ENCODE measurements around the gene ZNF407.

The ZNF407 gene

DNA sequence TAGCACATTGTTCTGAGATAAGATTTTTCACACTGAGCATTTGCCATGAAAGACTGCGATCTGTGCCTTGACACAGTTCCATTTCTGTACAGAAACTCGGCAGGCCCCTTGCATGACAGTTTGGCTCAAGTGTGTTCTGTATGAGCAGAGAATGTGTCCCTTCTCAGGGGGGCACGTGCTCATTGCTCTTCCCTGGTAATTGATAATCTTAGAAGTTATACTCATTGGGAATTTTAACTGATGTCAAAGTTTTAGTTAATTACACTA is 440.0 kb downstream of the ZNF407 start:
- TF ChIP-seq Cebpa-rat (IDR thresholded peaks at IDR 0.05), result no peak
- Histone ChIP-seq H3K27ac (no peak overlapping the region), H3K27me3 (no peaks in the 10 kb centered on the region), H3K36me3 (peaks cover 0 to 24% (median 2%) of the 10 kb centered on the region in 11 experiments; a peak in 9 of 22 replicates), H3K9me3 (replicated peaks in 1 of 11) (peaks cover 0 to 3% (median under 1%) of the 10 kb centered on the region in 11 experiments; a peak in 4 of 22 replicates), H3K4me1 (peaks cover 0 to 6% (median 0%) of the 10 kb centered on the region in 10 experiments; a peak in 1 of 20 replicates), H3K9ac (no peak overlapping the region), H4K20me1 (no peaks in the 10 kb centered on the region), H3K4me3 (no peak overlapping the region), H3K4me2 (no peak overlapping the region)

- peaks cover 0 to 10% (median 5%) of the 10 kb centered on the region in 11 experiments; a peak in 5 of 22 replicates for H3K9me3 ChIP-seq (replicated peaks in 1 of 11)
- no peak overlapping the region for H3K4me2 ChIP-seq
- peaks cover 0 to 38% (median 7%) of the 10 kb centered on the region in 11 experiments; a peak in 12 of 22 replicates for H3K36me3 ChIP-seq
- peaks cover 0 to 6% (median 0%) of the 10 kb centered on the region in 10 experiments; a peak in 1 of 20 replicates for H3K4me1 ChIP-seq
- H4K20me1 ChIP-seq, result no peaks in the 10 kb centered on the region
- TF ChIP-seq Cebpa-rat (IDR thresholded peaks at IDR 0.05), result no peak
- H3K27me3 ChIP-seq, result no peaks in the 10 kb centered on the region
- H3K4me3 ChIP-seq, result no peak overlapping the region
- H3K9ac ChIP-seq, result no peak overlapping the region
- no peak overlapping the region for H3K27ac ChIP-seq
Measured at GRCh38 chr18:75041586-75041985, 443.9 kb downstream of the ZNF407 start.

- H3K9me3 ChIP-seq (replicated peaks in 1 of 11), result peaks cover 0 to 10% (median 5%) of the 10 kb centered on the region in 11 experiments; a peak in 5 of 22 replicates
- no peak overlapping the region for H3K4me3 ChIP-seq
- no peak overlapping the region for H3K4me2 ChIP-seq
Measured at GRCh38 chr18:75043478-75043877, 445.8 kb downstream of the ZNF407 start.

GRCh38 chr18:75044296-75044695 is 446.6 kb downstream of the ZNF407 start:
- Histone ChIP-seq H3K36me3 (peaks cover 0 to 38% (median 6%) of the 10 kb centered on the region in 11 experiments; a peak in 11 of 22 replicates), H3K27me3 (no peaks in the 10 kb centered on the region), H3K4me3 (no peak overlapping the region)

More at GRCh38 chr18:75043478-75043877, 445.8 kb downstream of the ZNF407 start:
- no peaks in the 10 kb centered on the region for H4K20me1 ChIP-seq
- H3K9ac ChIP-seq, result no peak overlapping the region
- H3K4me1 ChIP-seq, result peaks cover 0 to 6% (median 0%) of the 10 kb centered on the region in 10 experiments; a peak in 1 of 20 replicates
- H3K36me3 ChIP-seq, result peaks cover 0 to 38% (median 6%) of the 10 kb centered on the region in 11 experiments; a peak in 11 of 22 replicates
- H3K27me3 ChIP-seq, result no peaks in the 10 kb centered on the region
- H3K27ac ChIP-seq, result no peak overlapping the region
- TF ChIP-seq Cebpa-rat (IDR thresholded peaks at IDR 0.05), result no peak

GRCh38 chr18:75044791-75045190 is 447.1 kb downstream of the ZNF407 start:
- H3K4me1 ChIP-seq, result peaks cover 0 to 4% (median 0%) of the 10 kb centered on the region in 10 experiments; a peak in 1 of 20 replicates
- H3K4me3 ChIP-seq, result no peak overlapping the region
- peaks cover 0 to 38% (median 6%) of the 10 kb centered on the region in 11 experiments; a peak in 11 of 22 replicates for H3K36me3 ChIP-seq
- H3K27ac ChIP-seq, result no peak overlapping the region
- TF ChIP-seq Cebpa-rat (IDR thresholded peaks at IDR 0.05), result no peak
- H4K20me1 ChIP-seq, result no peaks in the 10 kb centered on the region
- no peak overlapping the region for H3K9ac ChIP-seq
- no peak overlapping the region for H3K4me2 ChIP-seq
- H3K27me3 ChIP-seq, result no peaks in the 10 kb centered on the region
- H3K9me3 ChIP-seq (replicated peaks in 1 of 11), result peaks cover 0 to 10% (median 5%) of the 10 kb centered on the region in 11 experiments; a peak in 5 of 22 replicates

More at GRCh38 chr18:75044296-75044695, 446.6 kb downstream of the ZNF407 start:
- H3K4me1 ChIP-seq, result peaks cover 0 to 6% (median 0%) of the 10 kb centered on the region in 10 experiments; a peak in 1 of 20 replicates
- TF ChIP-seq Cebpa-rat (IDR thresholded peaks at IDR 0.05), result no peak
- peaks cover 0 to 10% (median 5%) of the 10 kb centered on the region in 11 experiments; a peak in 5 of 22 replicates for H3K9me3 ChIP-seq (replicated peaks in 1 of 11)
- no peak overlapping the region for H3K9ac ChIP-seq
- H4K20me1 ChIP-seq, result no peaks in the 10 kb centered on the region
- no peak overlapping the region for H3K27ac ChIP-seq
- no peak overlapping the region for H3K4me2 ChIP-seq

GRCh38 chr18:75045272-75045671 is 447.6 kb downstream of the ZNF407 start:
- H3K4me3 ChIP-seq, result no peak overlapping the region
- H3K4me1 ChIP-seq, result no peaks in the 10 kb centered on the region
- peaks cover 0 to 38% (median 6%) of the 10 kb centered on the region in 11 experiments; a peak in 11 of 22 replicates for H3K36me3 ChIP-seq
- no peaks in the 10 kb centered on the region for H3K27me3 ChIP-seq
- no peak for TF ChIP-seq Cebpa-rat (IDR thresholded peaks at IDR 0.05)
- no peak overlapping the region for H3K9ac ChIP-seq
- H3K27ac ChIP-seq, result no peak overlapping the region
- no peak overlapping the region for H3K4me2 ChIP-seq
- H4K20me1 ChIP-seq, result no peaks in the 10 kb centered on the region
- H3K9me3 ChIP-seq (replicated peaks in 1 of 11), result peaks cover 0 to 10% (median 5%) of the 10 kb centered on the region in 11 experiments; a peak in 5 of 22 replicates

DNA sequence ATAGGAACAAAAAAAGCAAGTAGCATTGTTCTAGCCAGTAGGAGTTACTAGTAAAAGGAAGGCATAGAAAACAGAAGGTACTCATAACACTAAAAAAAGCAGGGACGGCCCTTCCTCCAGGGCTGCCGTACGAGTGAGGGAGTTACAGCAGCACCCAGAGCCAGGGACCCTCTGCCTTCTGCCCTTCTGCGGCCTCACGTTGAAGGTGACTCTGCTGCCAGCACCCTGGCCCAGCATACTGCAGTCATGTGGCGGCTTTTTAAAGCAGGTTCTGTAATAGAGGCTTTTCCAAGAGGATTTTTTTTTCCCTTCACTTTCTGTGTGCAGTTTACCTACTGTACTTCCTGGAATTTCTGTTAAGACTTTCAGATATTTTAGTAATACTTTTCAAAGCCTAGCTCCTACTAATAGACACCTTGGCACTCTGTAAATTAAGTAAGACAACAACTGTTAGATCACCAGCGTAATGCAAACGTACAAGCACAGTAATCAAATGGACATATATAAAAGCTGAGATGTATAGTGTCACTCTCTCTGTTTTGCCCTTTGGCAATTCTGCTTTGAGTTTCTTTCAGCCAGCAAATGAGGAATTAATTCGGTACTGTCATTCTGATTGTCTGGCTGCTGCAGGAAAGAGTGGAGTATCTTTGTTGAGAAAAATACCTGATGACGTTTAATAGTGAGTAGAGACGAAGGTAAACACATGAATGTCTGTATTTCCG is 449.7 kb downstream of the ZNF407 start:
- no peak overlapping the region for H3K27ac ChIP-seq
- no peak for TF ChIP-seq Cebpa-rat (IDR thresholded peaks at IDR 0.05)
- no peak overlapping the region for H3K9ac ChIP-seq
- H3K9me3 ChIP-seq (replicated peaks in 1 of 11), result peaks cover 0 to 10% (median 5%) of the 10 kb centered on the region in 11 experiments; a peak in 5 of 22 replicates
- H3K4me2 ChIP-seq, result no peak overlapping the region
- no peaks in the 10 kb centered on the region for H3K4me1 ChIP-seq
- H3K27me3 ChIP-seq, result no peaks in the 10 kb centered on the region
- H3K4me3 ChIP-seq, result no peak overlapping the region
- no peaks in the 10 kb centered on the region for H4K20me1 ChIP-seq
- peaks cover 0 to 51% (median 6%) of the 10 kb centered on the region in 11 experiments; a peak in 12 of 22 replicates for H3K36me3 ChIP-seq

GRCh38 chr18:75048776-75049454 is 451.2 kb downstream of the ZNF407 start:
- no peaks in the 10 kb centered on the region for H3K9me3 ChIP-seq (replicated peaks in 1 of 11)
- no peaks in the 10 kb centered on the region; a peak in 1 of 22 replicates for H4K20me1 ChIP-seq
- no peak overlapping the region for H3K4me2 ChIP-seq
- H3K9ac ChIP-seq, result no peak overlapping the region
- peaks cover 0 to 54% (median 0%) of the 10 kb centered on the region in 11 experiments; a peak in 10 of 22 replicates for H3K36me3 ChIP-seq
- H3K27me3 ChIP-seq, result no peaks in the 10 kb centered on the region
- TF ChIP-seq Cebpa-rat (IDR thresholded peaks at IDR 0.05), result no peak
- no peak overlapping the region for H3K27ac ChIP-seq
- H3K4me3 ChIP-seq, result no peak overlapping the region
- no peaks in the 10 kb centered on the region for H3K4me1 ChIP-seq

- TF ChIP-seq Cebpa-rat (IDR thresholded peaks at IDR 0.05), result no peak
- peaks cover 0 to 56% (median 0%) of the 10 kb centered on the region in 11 experiments; a peak in 10 of 22 replicates for H3K36me3 ChIP-seq
- H3K9me3 ChIP-seq (replicated peaks in 1 of 11), result no peaks in the 10 kb centered on the region
- no peak overlapping the region for H3K9ac ChIP-seq
- H4K20me1 ChIP-seq, result no peaks in the 10 kb centered on the region; a peak in 1 of 22 replicates
- no peaks in the 10 kb centered on the region for H3K4me1 ChIP-seq
- H3K4me3 ChIP-seq, result no peak overlapping the region
- no peaks in the 10 kb centered on the region for H3K27me3 ChIP-seq
- no peak overlapping the region for H3K27ac ChIP-seq
- no peak overlapping the region for H3K4me2 ChIP-seq
Measured at GRCh38 chr18:75049455-75049789, 451.8 kb downstream of the ZNF407 start.

Measured in BLaER1 treated with 17β-estradiol and CSF1 and Interleukin-3, amounts not matched to agents 10 nM and 100 nM (cell line).